ENCODE results near the gene NOC3L.

Gene NOC3L

DNA sequence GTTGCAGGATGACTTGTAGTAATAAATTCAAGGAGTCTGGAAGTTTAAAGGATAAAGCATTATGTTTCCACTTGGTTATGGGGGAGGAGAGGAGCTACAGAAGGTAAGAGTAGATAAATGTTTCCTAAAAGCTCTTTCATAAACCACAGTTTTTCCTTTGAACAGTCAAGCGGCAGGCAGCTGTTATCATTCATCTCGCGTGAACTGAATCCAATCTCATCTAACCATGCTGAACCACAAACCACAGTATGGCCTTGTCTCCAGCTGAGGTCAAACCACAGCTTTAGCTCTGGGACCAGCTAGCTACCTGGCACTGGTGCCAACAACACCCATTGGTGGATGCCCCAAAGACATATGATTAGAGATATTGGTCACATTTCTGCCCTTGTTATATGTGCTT lies 63.3 kb downstream of the NOC3L start:
- DNase-seq, result no peak

DNA sequence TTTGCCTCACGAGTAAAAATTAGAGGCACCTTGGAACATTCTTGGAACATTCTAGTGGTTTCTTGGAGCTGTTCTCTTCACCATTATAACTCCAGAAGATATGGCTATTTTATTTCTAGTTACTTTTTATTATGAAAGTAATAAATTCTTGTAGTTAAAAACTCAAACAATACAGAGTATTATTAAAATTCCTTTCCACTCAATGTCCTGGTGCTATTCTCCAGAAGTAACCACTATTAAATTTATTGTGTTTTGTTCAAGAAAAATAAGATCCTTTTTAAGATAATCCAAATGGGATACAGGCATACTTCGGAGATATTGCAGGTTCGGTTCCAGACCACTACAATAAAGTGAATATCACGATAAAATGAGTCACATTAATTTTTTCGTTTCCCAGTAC lies 68.6 kb downstream of the NOC3L start:
- DNase-seq, result no peak

DNA sequence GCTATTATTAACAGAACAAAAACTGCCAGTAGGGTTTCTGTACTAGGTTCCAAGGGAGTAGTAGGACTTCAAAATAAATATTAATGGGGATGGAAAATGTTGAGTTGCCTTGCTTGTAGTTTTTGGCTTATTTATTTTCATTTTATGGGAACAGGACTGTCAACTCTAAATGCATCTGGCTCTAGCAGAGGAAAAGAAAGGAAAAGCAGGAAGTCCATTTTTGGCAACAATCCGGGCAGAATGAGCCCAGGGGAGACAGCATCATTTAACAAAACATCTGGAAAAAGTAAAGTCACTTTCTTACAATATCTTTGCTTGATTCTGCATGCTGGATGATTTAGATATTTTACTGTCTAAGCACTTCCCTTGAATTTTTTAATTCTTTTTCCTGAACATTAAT lies 69.4 kb downstream of the NOC3L start:
- DNase-seq, result no peak

DNA sequence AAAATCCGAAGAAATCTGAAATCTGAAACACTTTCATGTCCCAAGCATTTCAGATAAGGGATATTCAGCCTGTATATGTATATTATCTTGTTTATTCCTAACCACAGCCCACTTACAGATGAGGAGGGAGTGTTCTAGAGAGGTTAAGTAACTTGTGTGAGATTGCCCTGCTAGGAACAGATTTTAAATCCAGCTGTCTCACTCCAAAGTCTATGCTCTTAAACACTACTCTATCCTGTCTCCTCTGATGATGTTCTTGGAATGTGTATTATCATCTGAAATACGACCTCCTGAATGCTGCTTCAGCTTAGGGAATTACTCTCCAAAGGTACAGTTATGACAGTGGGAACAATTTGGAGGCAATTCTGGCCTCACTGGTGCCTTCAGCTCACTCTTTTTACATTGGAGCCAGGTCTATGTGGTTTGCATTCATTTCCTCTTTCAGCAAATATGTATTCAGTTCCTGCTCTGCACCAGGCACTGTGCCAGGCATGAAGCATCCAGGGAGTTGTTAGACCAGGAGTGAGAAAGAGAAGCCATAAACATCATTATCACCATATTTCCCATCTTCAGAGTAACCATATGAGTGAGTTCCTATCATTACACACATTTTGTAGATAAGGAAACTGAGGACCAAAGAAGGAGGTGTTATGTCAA lies 70.2 kb downstream of the NOC3L start:
- DNase-seq, result no peak

DNA sequence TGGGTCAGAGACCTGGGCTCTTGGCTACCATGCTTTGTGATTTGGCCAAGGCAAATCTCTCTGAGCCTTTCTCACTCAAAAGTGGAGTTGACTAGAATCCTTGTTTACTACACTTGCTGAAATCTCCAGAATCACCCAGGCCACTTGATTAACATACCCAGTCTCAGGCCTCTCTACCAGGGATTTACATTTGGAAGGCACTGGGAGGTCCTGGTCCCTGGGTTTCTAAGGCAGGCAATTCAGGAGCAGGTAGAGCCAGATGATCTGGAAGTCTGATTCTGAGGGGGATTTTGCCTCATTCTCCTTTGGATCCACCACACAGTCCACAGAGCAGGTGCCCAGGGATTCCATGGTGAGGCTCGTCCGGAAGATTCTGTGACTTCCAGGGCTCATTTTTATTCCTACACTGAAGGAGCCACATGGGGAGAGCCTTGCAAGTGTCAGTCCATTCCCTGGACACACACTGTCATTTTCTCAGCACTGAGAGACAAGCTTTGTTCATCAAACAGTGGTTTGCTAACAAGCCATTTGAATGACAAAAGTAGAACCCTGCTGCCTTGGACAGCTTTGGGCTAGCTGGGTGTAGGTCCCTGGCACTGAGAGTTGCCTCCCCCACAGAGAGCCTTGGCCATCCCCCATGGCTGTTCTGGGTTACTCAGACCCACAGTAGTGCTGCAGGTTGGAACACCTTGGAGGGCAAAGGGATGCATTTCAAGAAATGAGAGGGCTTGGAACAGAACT lies 74.2 kb downstream of the NOC3L start:
- DNase-seq, result no peak

DNA sequence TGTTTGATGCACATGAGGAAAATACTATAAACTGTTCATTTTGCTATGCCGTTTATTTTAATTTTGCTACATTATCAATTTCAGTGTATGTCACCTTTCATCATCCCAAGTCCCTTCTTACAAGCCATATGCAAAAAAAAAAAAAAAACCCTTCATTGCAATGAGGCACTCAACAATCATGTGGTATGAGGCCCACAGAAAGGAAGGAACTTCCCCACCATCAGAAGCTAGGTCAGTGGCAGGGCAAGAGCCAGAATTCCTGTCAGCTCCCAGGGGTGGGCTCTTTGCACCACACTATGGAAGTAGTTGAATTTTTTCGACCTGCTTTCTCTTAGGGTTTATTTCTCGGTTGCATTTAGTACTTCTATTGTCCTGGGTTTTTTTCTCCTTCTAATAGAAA lies 75.4 kb downstream of the NOC3L start:
- DNase-seq, result no peak

DNA sequence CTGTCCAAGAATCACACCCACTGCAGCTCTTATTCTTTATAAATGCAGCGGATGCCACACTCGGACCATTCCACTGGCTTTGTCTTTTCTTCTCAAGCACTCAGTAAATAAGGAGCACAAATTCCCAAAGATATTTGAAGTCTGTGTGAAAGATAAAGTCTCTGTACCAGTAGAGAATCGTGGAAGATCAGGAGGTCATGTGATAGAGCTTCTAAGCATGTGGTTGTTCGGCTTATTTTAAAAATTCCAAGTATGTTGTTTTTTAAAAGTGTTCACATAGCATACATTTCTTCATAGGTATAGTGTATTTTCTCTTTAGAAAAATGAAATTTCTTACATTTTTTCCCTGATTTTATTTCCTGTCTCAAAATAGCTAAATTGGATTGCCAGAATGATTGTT lies 75.8 kb downstream of the NOC3L start:
- no peak for DNase-seq

DNA sequence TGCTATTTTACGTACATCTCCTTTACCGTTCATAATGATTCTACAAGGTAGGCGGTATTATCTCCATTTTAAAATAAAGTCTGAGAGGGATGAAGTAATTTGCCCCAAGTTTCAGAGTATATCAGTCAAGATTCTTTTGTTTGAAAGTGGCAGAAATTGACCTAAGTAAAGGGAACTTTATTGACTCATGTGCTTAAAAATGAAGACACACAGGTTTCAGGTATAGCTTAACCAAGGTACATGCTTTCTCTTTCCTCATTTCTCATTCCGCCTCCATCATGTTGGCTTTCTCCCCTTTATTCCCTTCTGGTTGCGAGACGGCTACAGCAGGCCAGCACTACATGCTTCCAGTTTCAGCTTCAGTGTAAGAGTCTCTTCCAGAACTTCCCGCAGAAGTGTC lies 77.5 kb downstream of the NOC3L start:
- no peak for DNase-seq

All from SIG-M5 (cell line).